22Rv1 (cell line): ENCODE data around the gene CENPP.

Source experiments
- CTCF ChIP-seq: fragments of 450-650 bp; IDR thresholded peaks from 2 replicates; pipeline ENCODE4 v1.5.1; 2017; ENCODE audit warnings: mild to moderate bottlenecking
- ZFX ChIP-seq: fragments of 450-650 bp; IDR thresholded peaks from 2 replicates; pipeline ENCODE4 v1.6.1; 2017; ENCODE audit warnings: antibody characterized with exemption, borderline replicate concordance

- no peak for TF ChIP-seq CTCF
- TF ChIP-seq ZFX = no peak
Measured at GRCh38 chr9:92299116-92299515, 26.6 kb upstream of the CENPP start.
